MM.1S (cell line): Measurements from ENCODE around the gene BMAL1.

Source experiments
- DNase-seq: peaks from one replicate; pipeline ENCODE4 v3.0.0-alpha.2; 2015
- H2AFZ ChIP-seq: fragments of 300-600 bp; sonication (generic); 2 replicates; pipeline ENCODE4 v1.6.0; 2016; ENCODE audit warnings: antibody characterized with exemption, low read length
- H3F3A ChIP-seq: fragments of 300-600 bp; sonication (generic); 2 replicates; pipeline ENCODE4 v1.6.1; 2016; ENCODE audit warnings: mild to moderate bottlenecking, antibody characterized with exemption, low read length, moderate library complexity, mixed read lengths; ENCODE audit not compliant: insufficient read depth
- H3K27ac ChIP-seq: fragments of 300-600 bp; sonication (generic); 2 replicates; pipeline ENCODE4 v1.5.1; 2016; ENCODE audit warnings: mild to moderate bottlenecking, low read length
- H3K27me3 ChIP-seq: fragments of 300-600 bp; sonication (generic); replicated peaks from 2 replicates; pipeline ENCODE4 v1.6.0; 2016; ENCODE audit warnings: low read length; ENCODE audit not compliant: insufficient read depth
- H3K36me3 ChIP-seq: fragments of 300-600 bp; sonication (generic); replicated peaks from 2 replicates; pipeline ENCODE4 v1.6.1; 2016; ENCODE audit warnings: mild to moderate bottlenecking, low read length, mixed read lengths; ENCODE audit not compliant: insufficient read depth
- H3K4me1 ChIP-seq: fragments of 300-600 bp; sonication (generic); 2 replicates; pipeline ENCODE4 v1.6.1; 2016; ENCODE audit warnings: low read length, mixed read lengths
- H3K4me2 ChIP-seq: fragments of 300-600 bp; sonication (generic); 2 replicates; pipeline ENCODE4 v1.6.0; 2016; ENCODE audit warnings: low read depth, low read length
- H3K4me3 ChIP-seq: fragments of 300-600 bp; sonication (generic); 2 replicates; pipeline ENCODE4 v1.5.1; 2016; ENCODE audit warnings: low read length, mixed read lengths
- H3K79me2 ChIP-seq: fragments of 300-600 bp; sonication (generic); 2 replicates; pipeline ENCODE4 v1.6.1; 2016; ENCODE audit warnings: mixed run types, low read length, mixed read lengths
- H3K9ac ChIP-seq: fragments of 300-600 bp; sonication (generic); 2 replicates; pipeline ENCODE4 v1.6.1; 2016; ENCODE audit warnings: low read length, mixed read lengths
- H3K9me2 ChIP-seq: fragments of 300-600 bp; sonication (generic); replicated peaks from 2 replicates; pipeline ENCODE4 v1.6.1; 2016; ENCODE audit warnings: mild to moderate bottlenecking, low read length, mixed read lengths; ENCODE audit not compliant: insufficient read depth
- H3K9me3 ChIP-seq: fragments of 300-600 bp; sonication (generic); replicated peaks from 2 replicates; pipeline ENCODE4 v1.6.1; 2016; ENCODE audit warnings: mild to moderate bottlenecking, low read length, mixed read lengths; ENCODE audit not compliant: insufficient read depth
- H4K20me1 ChIP-seq: fragments of 300-600 bp; sonication (generic); 2 replicates; pipeline ENCODE4 v1.6.1; 2016; ENCODE audit warnings: mild to moderate bottlenecking, low read length, moderate library complexity, mixed read lengths; ENCODE audit not compliant: insufficient read depth
- CTCF ChIP-seq: fragments of 300-600 bp; sonication (generic); IDR thresholded peaks from 2 replicates; pipeline ENCODE4 v1.5.1; 2016; ENCODE audit warnings: antibody characterized with exemption, low read length, mixed read lengths
- EZH2 ChIP-seq: fragments of 300-600 bp; sonication (generic); optimal IDR thresholded peaks from 2 replicates; pipeline ENCODE3; 2017; ENCODE audit warnings: low read depth, mild to moderate bottlenecking, antibody characterized with exemption, low read length, mixed read lengths
- EZH2phosphoT487 ChIP-seq: fragments of 300-600 bp; sonication (generic); IDR thresholded peaks from 2 replicates; pipeline ENCODE4 v1.6.1; 2018; ENCODE audit warnings: antibody characterized with exemption, low read length

Gene BMAL1

GRCh38 chr11:13260201-13260962 is 17.2 kb upstream of the BMAL1 start:
- no peak overlapping the region for H3K4me3 ChIP-seq
- H3K4me2 ChIP-seq, result no peak overlapping the region
- H2AFZ ChIP-seq, result no peak overlapping the region
- H3K79me2 ChIP-seq, result no peaks in the 10 kb centered on the region
- H3K9me2 ChIP-seq, result no peaks in the 10 kb centered on the region
- no peak for DNase-seq
- H3K27me3 ChIP-seq, result no peaks in the 10 kb centered on the region; the same call in 1 of the 2 replicates
- no peaks in the 10 kb centered on the region for H3F3A ChIP-seq
- no peaks in the 10 kb centered on the region for H3K9me3 ChIP-seq
- no peaks in the 10 kb centered on the region for H4K20me1 ChIP-seq
- no peak for TF ChIP-seq CTCF
- no peak for TF ChIP-seq EZH2phosphoT487
- TF ChIP-seq EZH2, result no peak
- H3K36me3 ChIP-seq, result no peaks in the 10 kb centered on the region
- no peak overlapping the region for H3K27ac ChIP-seq
- H3K4me1 ChIP-seq, result no peaks in the 10 kb centered on the region
- no peak overlapping the region for H3K9ac ChIP-seq

GRCh38 chr11:13260963-13261588 is 16.5 kb upstream of the BMAL1 start:
- H3K27me3 ChIP-seq, result no peaks in the 10 kb centered on the region; the same call in 1 of the 2 replicates
- no peak overlapping the region for H3K4me2 ChIP-seq
- H3K9me2 ChIP-seq, result no peaks in the 10 kb centered on the region
- no peaks in the 10 kb centered on the region for H3K36me3 ChIP-seq
- H3K4me1 ChIP-seq, result no peaks in the 10 kb centered on the region
- H3K4me3 ChIP-seq, result no peak overlapping the region
- no peak overlapping the region for H3K9ac ChIP-seq
- no peak overlapping the region for H2AFZ ChIP-seq
- H3K27ac ChIP-seq, result no peak overlapping the region
- H4K20me1 ChIP-seq, result no peaks in the 10 kb centered on the region
- H3F3A ChIP-seq, result no peaks in the 10 kb centered on the region
- TF ChIP-seq CTCF (no peak), EZH2 (no peak), EZH2phosphoT487 (no peak)
- H3K9me3 ChIP-seq, result no peaks in the 10 kb centered on the region
- H3K79me2 ChIP-seq, result no peaks in the 10 kb centered on the region
- no peak for DNase-seq

- TF ChIP-seq EZH2phosphoT487 (no peak), EZH2 (no peak), CTCF (no peak)
- no peaks in the 10 kb centered on the region for H3F3A ChIP-seq
- H3K4me3 ChIP-seq, result no peak overlapping the region
- no peaks in the 10 kb centered on the region for H3K79me2 ChIP-seq
- H3K9me2 ChIP-seq, result no peaks in the 10 kb centered on the region
- H3K36me3 ChIP-seq, result no peaks in the 10 kb centered on the region
- H2AFZ ChIP-seq, result no peak overlapping the region
- no peaks in the 10 kb centered on the region; the same call in 1 of the 2 replicates for H3K27me3 ChIP-seq
- H3K9me3 ChIP-seq, result no peaks in the 10 kb centered on the region
- no peak overlapping the region for H3K4me2 ChIP-seq
- H4K20me1 ChIP-seq, result no peaks in the 10 kb centered on the region
- no peaks in the 10 kb centered on the region for H3K4me1 ChIP-seq
- no peak for DNase-seq
- no peak overlapping the region for H3K27ac ChIP-seq
- H3K9ac ChIP-seq, result no peak overlapping the region
These were observed 16.0 kb upstream of the BMAL1 start for GRCh38 chr11:13261591-13262061.
